GM18868 (cell line): Measurements from ENCODE around the gene CASP2.
A peak's percentile ranks its signal among the peaks of the same experiment; 100 is the strongest.

ENCODE experiments used
- ATAC-seq: cut with Tn5 transposase; IDR thresholded peaks from one replicate; pipeline ENCODE4 v1.9.1; 2021; ENCODE audit warnings: mild to moderate bottlenecking, moderate library complexity; ENCODE audit not compliant: unreplicated experiment

Gene CASP2

GRCh38 chr7:143325240-143325639 lies 37.1 kb downstream of the CASP2 start:
- peak; percentile 45 for ATAC-seq

- ATAC-seq = peak; percentile 64
Observed at GRCh38 chr7:143327903-143328302, 39.8 kb downstream of the CASP2 start.

GRCh38 chr7:143329471-143330170 lies 41.5 kb downstream of the CASP2 start:
- ATAC-seq = no peak

GRCh38 chr7:143331179-143331801 lies 43.1 kb downstream of the CASP2 start:
- no peak for ATAC-seq

- ATAC-seq = no peak
Observed at GRCh38 chr7:143334244-143334643, 46.1 kb downstream of the CASP2 start.

GRCh38 chr7:143337216-143337615 lies 49.1 kb downstream of the CASP2 start:
- ATAC-seq = no peak

GRCh38 chr7:143341842-143342241 lies 53.7 kb downstream of the CASP2 start:
- ATAC-seq = no peak

GRCh38 chr7:143343596-143343995 lies 55.4 kb downstream of the CASP2 start:
- ATAC-seq = no peak

GRCh38 chr7:143345428-143345900 lies 57.3 kb downstream of the CASP2 start:
- peak; percentile 91 for ATAC-seq

- ATAC-seq = no peak
Observed at GRCh38 chr7:143346018-143346417, 57.9 kb downstream of the CASP2 start.

- ATAC-seq = no peak
Observed at GRCh38 chr7:143347950-143348349, 59.8 kb downstream of the CASP2 start.

- no peak for ATAC-seq
Observed at GRCh38 chr7:143351060-143351459, 62.9 kb downstream of the CASP2 start.

GRCh38 chr7:143351574-143351973 lies 63.4 kb downstream of the CASP2 start:
- no peak for ATAC-seq

GRCh38 chr7:143352531-143353002 lies 64.4 kb downstream of the CASP2 start:
- no peak for ATAC-seq

- ATAC-seq = no peak
Observed at GRCh38 chr7:143354376-143354775, 66.2 kb downstream of the CASP2 start.

- no peak for ATAC-seq
Observed at GRCh38 chr7:143354965-143355364, 66.8 kb downstream of the CASP2 start.

GRCh38 chr7:143355450-143356385 lies 67.6 kb downstream of the CASP2 start:
- no peak for ATAC-seq

GRCh38 chr7:143356414-143357050 lies 68.4 kb downstream of the CASP2 start:
- ATAC-seq = no peak
